Mesodermal cell (in vitro differentiated cells): ENCODE results near the gene ZNF627. TPM values are rescaled to one million over a fixed set of nuclear protein-coding genes. Genes with fewer than 3 reads are reported as not detected.

Source experiments
- H3K27ac ChIP-seq: 2 replicates; pipeline ENCODE4 v1.7.0; 2013; ENCODE audit warnings: mild to moderate bottlenecking, low read depth, low read length, moderate library complexity; ENCODE audit not compliant: severe bottlenecking
- H3K36me3 ChIP-seq: 2 replicates; pipeline ENCODE4 v1.7.1; 2013; ENCODE audit warnings: mild to moderate bottlenecking, low read length, moderate library complexity; ENCODE audit not compliant: control insufficient read depth, insufficient read depth
- H3K4me1 ChIP-seq: one replicate; pipeline ENCODE4 v1.7.1; 2013; ENCODE audit warnings: mild to moderate bottlenecking, low read length; ENCODE audit not compliant: insufficient read depth, control insufficient read depth, poor library complexity, severe bottlenecking
- H3K4me3 ChIP-seq: 2 replicates; pipeline ENCODE4 v1.7.0; 2013; ENCODE audit warnings: low read length, control low read depth, mild to moderate bottlenecking; ENCODE audit not compliant: insufficient read depth, poor library complexity, severe bottlenecking; ENCODE audit errors: extremely low read depth
- H3K9me3 ChIP-seq: 2 replicates; pipeline ENCODE4 v1.7.1; 2013; ENCODE audit warnings: mild to moderate bottlenecking, low read length, moderate library complexity; ENCODE audit not compliant: control insufficient read depth
- WGBS, 2 experiments: methylation state at CpG; one replicate each; pipeline ENCODE4 v1.1.5; 2013; ENCODE audit warnings: missing lambda C conversion rate in 2 of 2; ENCODE audit not compliant: insufficient coverage in 2 of 2; 5-methylcytosine and 5-hydroxymethylcytosine counted together
- polyA plus RNA-seq, 2 experiments: library from polyadenylated mRNA; stranded (reverse); fragments of 50-300 nt; gene quantifications; one replicate each; pipeline ENCODE4 v1.2.3, GENCODE V29; 2013

Gene ZNF627
- polyA plus RNA-seq (2013, experiment 1 of 2) = 23.5 TPM
- 22.9 TPM for polyA plus RNA-seq (2013, experiment 2 of 2)

DNA sequence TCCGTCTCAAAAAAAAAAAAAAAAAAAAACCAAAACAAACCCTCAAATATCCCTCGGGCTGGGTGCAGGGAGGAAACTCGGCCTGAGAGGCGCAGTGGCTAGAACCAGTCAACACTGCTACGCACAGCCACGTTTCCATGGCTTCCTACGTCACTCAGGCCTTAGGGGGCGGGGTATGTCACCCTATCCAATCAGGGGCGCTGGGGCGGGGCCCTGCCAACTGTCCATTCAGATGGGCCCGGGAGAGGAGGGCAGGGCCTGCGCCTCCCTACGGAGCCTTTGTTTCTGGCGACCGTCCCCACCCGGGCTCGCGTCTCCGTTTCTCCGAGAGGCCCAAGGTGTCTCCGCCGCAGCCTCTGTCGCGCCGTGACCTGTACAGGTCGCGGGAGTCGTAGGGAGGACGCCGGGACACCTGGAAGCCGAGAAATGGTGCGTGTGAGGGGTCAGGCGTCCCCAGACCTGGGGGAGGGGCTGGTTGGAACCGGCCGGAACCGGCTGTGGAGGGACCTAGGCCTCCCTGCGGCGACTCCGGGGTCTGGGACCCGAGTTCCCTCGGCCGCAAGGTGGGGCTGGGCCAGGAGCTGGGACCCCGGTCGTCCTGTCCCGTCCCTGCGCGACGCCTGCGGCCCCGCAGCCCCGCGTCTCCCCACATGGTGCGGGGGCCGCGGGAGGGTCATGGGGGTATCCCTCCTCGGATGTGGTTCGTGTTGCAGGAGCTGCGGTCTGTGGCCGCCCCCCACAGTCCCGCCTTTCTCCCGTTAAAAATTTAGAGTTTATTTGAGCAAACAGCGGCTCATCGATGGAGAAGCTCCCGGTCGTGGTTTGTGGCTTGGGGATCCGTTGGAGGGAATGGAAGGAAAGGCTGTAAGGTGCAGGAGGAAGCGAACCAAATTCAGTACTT, at the start of gene ZNF627:
Gene ZNF627, plus strand, starts transcription at position 282 of the 901 bp plus-strand sequence. Its CDS starts 145 bp downstream, at position 427.
- Histone ChIP-seq H3K36me3 (peaks cover 42% of the 10 kb centered on the region), H3K9me3 (peaks cover 15% of the 10 kb centered on the region), H3K4me1 (peaks cover 8% of the 10 kb centered on the region), H3K27ac (peak within 1 kb of the TSS; percentile 99), H3K4me3 (peak within 1 kb of the TSS; percentile 77)
- WGBS, 2 experiments = 0% methylated on average over 46 to 47 of the region's 67 CpGs

DNA sequence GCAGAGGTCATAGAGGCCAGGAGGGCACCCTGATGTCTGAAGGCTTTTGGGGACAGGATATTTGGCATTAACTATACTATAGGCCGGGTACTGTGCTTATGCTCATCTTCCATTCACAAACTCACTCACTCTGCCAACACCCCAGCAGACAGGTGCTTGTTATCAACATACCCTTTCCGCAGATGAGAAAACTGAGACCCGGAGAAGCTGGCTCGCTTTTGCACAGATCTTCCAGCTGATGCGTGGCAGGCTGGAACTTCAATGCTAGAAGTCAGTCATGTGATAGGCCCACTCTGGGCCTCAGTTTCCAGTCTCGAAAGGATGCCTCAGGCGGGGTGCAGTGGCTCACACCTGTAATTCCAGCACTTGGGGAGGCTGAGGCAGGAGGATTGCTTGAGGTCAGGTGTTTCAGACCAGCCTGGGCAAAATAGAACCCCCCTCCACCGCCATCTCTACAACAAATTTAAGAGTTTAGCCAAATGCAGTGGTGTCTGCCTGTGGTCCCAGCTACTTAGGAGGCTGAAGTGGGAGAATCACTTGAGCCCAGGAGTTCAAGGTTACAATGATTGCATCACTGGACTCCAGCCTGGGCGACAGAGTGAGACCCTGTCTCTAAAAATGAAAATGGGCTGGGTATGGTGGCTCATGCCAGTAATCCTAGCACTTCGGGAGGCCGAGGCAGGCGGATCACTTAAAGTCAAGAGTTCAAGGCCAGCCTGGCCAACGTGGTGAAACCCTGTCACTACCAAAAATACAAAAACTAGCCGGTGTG, 49.2 kb upstream of the ZNF627 start:
- Histone ChIP-seq H3K4me3 (no peak overlapping the region), H3K27ac (no peak overlapping the region), H3K4me1 (peaks cover 6% of the 10 kb centered on the region), H3K36me3 (peaks cover 64% of the 10 kb centered on the region), H3K9me3 (no peaks in the 10 kb centered on the region)
- WGBS, 2 experiments = 96 to 97% methylated on average over 11 to 13 of the region's 14 CpGs

DNA sequence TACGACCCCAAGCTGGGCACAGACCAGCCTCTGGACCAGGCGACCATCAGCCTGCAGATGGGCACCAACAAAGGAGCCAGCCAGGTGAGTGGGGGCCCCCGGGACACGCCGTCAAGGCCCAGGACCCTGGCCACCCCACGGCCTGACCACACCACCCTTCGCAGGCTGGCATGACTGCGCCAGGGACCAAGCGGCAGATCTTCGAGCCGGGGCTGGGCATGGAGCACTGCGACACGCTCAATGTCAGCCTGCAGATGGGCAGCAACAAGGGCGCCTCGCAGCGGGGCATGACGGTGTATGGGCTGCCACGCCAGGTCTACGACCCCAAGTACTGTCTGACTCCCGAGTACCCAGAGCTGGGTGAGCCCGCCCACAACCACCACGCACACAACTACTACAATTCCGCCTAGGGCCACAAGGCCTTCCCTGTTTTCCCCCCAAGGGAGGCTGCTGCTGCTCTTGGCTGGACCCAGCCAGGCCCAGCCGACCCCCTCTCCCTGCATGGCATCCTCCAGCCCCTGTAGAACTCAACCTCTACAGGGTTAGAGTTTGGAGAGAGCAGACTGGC, 47.8 kb upstream of the ZNF627 start:
- 96 to 98% methylated on average over 20 to 23 of the region's 24 CpGs for WGBS, 2 experiments
- no peak overlapping the region for H3K27ac ChIP-seq
- H3K36me3 ChIP-seq = peaks cover 69% of the 10 kb centered on the region
- no peak overlapping the region for H3K4me3 ChIP-seq
- no peaks in the 10 kb centered on the region for H3K9me3 ChIP-seq
- peaks cover 6% of the 10 kb centered on the region for H3K4me1 ChIP-seq

DNA sequence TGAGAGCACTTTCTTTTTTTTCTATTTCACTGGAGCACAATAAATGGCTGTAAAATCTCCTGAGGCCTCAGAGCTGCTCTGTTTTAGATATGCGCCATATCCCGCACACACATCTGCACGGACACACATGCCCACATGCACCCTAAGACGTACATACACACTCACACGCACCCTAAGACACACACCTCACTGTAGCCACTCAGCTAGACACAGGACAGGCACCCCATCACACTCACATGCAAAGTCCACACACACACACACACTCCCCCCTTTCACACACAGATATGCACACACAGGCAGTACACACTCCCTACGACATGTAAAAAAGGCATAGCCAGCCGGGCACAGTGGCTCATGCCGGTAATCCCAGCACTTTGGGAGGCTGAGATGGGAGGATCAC, 47.0 kb upstream of the ZNF627 start:
- Histone ChIP-seq H3K9me3 (no peaks in the 10 kb centered on the region), H3K4me3 (no peak overlapping the region), H3K27ac (no peak overlapping the region), H3K4me1 (peaks cover 3% of the 10 kb centered on the region), H3K36me3 (peaks cover 72% of the 10 kb centered on the region)
- 94 to 96% methylated on average over 4 to 6 of the region's 8 CpGs for WGBS, 2 experiments

DNA sequence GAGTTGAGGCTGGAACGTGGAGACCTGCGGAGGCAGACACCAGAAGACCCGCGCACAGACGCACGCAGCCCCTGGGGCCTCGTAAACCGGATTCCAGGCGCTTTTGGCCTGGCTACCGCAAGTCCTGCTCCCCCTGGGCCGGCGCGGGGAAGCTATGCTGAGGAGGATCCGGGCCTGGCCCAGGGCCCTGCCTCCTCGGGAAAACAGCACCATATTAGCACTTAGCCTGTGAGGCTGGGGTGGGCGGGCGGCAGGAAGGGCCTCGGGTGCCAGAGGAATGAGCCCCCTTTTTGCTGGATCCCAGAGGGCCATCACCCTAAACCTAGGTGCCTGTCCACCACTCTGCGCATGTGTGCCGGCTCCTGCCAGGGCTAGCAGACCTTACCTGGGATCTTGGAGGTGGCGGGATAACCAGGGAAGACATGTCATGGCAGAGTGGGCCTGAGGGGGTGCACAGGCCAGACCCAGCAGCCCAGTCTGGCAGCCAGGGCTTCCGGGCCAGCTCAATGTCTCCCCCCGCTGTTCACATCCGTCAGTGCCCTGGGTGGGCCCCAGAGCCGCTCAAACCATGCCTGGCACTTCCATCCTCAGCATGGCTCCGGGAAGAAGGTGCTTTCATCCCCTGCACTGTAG, 45.6 kb upstream of the ZNF627 start:
- 84 to 90% methylated on average over 22 to 24 of the region's 26 CpGs for WGBS, 2 experiments
- H3K9me3 ChIP-seq = no peaks in the 10 kb centered on the region
- peaks cover 71% of the 10 kb centered on the region for H3K36me3 ChIP-seq
- peak overlapping the region; percentile 49 for H3K27ac ChIP-seq
- H3K4me3 ChIP-seq = no peak overlapping the region
- H3K4me1 ChIP-seq = no peaks in the 10 kb centered on the region

DNA sequence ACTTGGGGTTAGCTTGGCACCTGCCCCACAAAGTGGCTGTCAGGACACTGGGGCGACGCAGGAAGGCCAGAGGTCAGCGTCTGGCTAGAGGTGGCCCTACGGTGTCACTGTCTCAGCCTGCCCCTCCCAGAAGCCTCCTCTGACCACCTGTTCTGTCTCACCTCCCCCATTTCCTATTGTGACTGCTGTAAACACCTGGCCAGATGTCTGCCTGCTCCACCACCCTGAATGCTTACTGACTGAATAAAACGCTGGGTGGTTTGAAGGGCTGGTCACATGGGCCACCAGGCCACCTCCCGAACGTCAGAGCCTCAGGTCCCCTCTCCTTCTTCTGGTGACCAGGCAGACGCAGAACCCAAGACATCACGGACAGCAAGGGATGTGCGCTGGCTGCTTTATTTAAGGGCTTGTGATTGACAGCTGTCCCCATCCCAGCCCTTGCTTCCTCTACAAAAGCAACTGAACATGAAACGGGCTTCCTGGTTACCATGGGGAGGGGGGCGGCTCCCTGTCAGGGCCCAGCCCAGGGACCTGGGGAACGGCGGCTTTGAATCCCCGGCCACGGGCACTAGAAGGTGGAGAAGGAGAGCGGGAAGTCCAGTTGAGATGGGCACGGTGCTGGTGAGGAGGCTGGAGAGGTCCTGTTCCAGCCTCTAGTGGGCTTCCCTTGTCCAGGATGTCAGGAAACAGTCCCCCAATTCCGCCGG, 44.5 kb upstream of the ZNF627 start:
- Histone ChIP-seq H3K36me3 (peaks cover 64% of the 10 kb centered on the region), H3K4me1 (no peaks in the 10 kb centered on the region), H3K4me3 (no peak overlapping the region), H3K9me3 (no peaks in the 10 kb centered on the region), H3K27ac (no peak overlapping the region)
- 94 to 95% methylated on average over 12 to 13 of the region's 20 CpGs for WGBS, 2 experiments

DNA sequence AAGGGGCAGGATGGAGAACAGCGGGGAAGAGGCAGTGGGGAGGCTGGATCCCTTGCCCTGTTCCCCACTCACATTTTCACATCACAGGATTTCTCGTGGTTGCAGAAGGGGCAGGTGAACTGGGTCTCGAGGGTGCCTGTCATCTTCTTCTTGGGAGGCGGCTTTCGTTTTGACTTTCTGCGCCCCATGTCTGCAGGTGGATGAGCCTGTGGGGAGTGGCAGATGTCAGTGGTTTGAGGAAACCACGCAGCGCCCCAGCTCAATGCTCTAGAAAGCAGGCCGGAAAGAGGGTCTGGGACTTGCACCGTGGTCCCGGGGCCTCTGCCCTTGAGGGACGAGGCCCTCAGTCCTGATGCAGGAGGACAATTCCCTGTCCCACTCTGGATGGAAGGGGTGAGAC, 43.1 kb upstream of the ZNF627 start:
- Histone ChIP-seq H3K9me3 (no peaks in the 10 kb centered on the region), H3K27ac (no peak overlapping the region)

DNA sequence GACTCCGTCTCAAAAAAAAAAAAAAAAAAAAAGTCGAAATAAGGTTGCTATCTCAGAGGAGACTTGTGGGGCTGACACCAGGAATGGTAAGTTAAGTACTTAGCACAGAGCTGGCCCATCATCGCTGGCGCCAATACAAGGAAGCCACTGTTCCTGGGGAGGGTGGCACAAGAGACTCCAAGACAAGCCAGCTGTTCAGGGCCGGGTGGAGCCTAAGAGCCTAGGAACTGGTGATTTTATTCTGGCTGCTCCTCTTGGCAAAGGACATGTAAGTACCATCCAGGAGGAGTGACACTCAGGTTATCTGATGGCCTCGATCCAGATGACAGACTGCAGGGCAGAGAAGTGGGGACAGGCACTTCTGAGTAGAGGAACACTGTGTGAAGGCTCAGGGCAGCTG, 42.0 kb upstream of the ZNF627 start:
- H3K4me3 ChIP-seq = no peak overlapping the region
- H3K4me1 ChIP-seq = no peaks in the 10 kb centered on the region
- WGBS, 2 experiments = 94 to 96% methylated on average over 3 to 5 of the region's 6 CpGs
- no peaks in the 10 kb centered on the region for H3K9me3 ChIP-seq
- peaks cover 47% of the 10 kb centered on the region for H3K36me3 ChIP-seq
- H3K27ac ChIP-seq = no peak overlapping the region

More for the DNA sequence above, 43.1 kb upstream of the ZNF627 start:
- WGBS, 2 experiments = 96 to 99% methylated on average over 7 to 11 of the region's 12 CpGs
- Histone ChIP-seq H3K36me3 (peaks cover 57% of the 10 kb centered on the region), H3K4me1 (no peaks in the 10 kb centered on the region), H3K4me3 (no peak overlapping the region)

DNA sequence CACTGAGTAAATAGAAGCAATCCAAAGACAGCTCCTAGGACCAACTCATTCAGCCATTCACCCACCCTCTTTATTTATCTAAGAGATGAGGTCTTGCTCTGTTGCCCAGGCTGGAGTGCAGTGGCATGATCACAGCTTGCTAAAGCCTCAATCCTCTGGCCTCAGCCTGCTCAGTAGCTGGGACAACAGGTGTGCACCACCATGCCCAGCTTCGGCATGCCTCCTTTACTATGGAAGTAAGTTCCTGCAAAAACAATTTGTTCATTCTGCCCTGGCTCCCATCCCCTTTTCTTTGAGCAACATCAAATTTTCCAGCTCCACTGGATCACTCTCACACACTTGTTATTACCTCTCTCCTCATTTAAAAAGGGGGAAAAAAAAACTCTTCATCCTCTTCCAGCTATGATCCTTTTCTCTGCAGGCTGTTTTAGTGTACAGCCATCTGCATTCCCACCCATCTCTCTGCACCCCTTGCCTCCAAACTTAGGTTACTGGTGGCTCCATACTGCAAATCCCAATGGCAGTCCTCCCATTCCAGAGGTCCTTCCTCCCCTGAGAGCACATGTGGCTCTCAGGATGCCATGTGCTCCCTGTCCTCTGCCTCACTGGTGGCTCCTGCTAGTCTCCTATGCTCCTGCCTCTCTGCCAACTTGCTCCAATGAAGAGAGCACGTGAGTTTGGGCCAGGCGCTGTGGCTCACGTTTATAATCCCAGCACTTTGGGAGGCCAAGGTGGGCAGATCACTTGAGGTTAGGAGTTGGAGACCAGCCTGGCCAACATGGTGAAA, 40.5 kb upstream of the ZNF627 start:
- 90 to 100% methylated on average over 1 to 4 of the region's 4 CpGs for WGBS, 2 experiments
- Histone ChIP-seq H3K36me3 (peaks cover 36% of the 10 kb centered on the region), H3K9me3 (no peaks in the 10 kb centered on the region), H3K4me1 (no peaks in the 10 kb centered on the region), H3K4me3 (no peak overlapping the region), H3K27ac (no peak overlapping the region)
